Dendritic cell treated with granulocyte-macrophage colony-stimulating factor and Interleukin-4, amounts not matched to agents 40 ng/mL and 50 ng/mL, for 4 days (primary cell): ENCODE results near the gene DNM3.

Source experiments
- H3K27ac Mint-ChIP-seq: one replicate; pipeline ENCODE4 v1.8.0; 2022; ENCODE audit warnings: mild to moderate bottlenecking, mixed read lengths
- H3K27me3 Mint-ChIP-seq: one replicate; pipeline ENCODE4 v1.8.0; 2022; ENCODE audit warnings: mild to moderate bottlenecking, mixed read lengths
- H3K36me3 Mint-ChIP-seq: one replicate; pipeline ENCODE4 v1.8.0; 2022; ENCODE audit warnings: low read depth, mixed read lengths
- H3K4me1 Mint-ChIP-seq: one replicate; pipeline ENCODE4 v1.8.0; 2022; ENCODE audit warnings: low read depth, mixed read lengths
- H3K4me3 Mint-ChIP-seq: one replicate; pipeline ENCODE4 v1.8.0; 2022; ENCODE audit warnings: mild to moderate bottlenecking, moderate library complexity, mixed read lengths
- H3K9me3 Mint-ChIP-seq: one replicate; pipeline ENCODE4 v1.8.0; 2022; ENCODE audit warnings: mixed read lengths
- intact Hi-C: fragments of 100-400 bp; cut with micrococcal nuclease; formaldehyde crosslinking; loops from one replicate; pipeline ENCODE4 v1.15.0; 2022

DNM3 gene

DNA sequence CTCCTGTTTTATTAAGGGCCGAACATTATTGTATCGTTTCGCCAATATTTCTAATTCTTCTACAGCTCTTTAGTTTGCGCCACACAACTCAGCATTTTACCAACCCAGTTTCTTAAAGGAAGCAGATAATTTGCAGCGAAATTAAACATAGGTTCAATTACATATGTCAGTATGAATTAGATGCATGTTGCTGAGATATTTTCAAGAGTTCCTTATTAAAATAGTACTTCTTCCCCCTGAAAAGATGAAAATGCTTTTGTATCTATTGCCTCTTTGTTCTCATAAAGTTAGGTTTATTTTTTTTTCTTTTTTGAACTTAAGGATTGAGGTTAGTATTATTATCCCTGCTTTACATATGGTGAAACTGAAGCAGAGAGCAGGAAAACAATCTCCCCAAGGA lies 395.7 kb downstream of the DNM3 start:
- Mint-ChIP-seq H3K4me3 (no peak overlapping the region), H3K9me3 (peaks cover 1% of the 10 kb centered on the region), H3K27me3 (no peaks in the 10 kb centered on the region), H3K36me3 (no peaks in the 10 kb centered on the region), H3K27ac (no peak overlapping the region), H3K4me1 (no peaks in the 10 kb centered on the region)
- intact Hi-C loops: no loop called here

DNA sequence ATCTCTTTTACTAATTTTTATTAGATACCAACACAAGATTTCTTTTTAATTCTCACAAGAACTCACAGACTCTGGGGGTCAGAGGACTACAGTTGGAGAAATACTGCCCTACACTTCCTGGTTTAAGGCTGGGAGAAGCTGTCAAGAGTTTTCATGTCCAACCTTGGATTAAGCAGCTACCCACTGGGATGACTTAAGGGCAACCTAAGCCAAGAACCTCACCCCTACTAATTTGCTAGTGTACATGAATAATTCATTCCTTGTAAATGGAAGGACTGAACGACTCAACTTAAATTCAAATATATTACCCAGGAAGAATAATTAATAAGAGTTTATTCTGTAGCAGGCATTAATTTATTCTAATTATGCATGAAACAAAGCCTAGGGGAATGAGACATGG lies 396.9 kb downstream of the DNM3 start:
- H3K27ac Mint-ChIP-seq: no peak overlapping the region
- H3K4me1 Mint-ChIP-seq: no peaks in the 10 kb centered on the region
- H3K9me3 Mint-ChIP-seq: no peaks in the 10 kb centered on the region
- no peaks in the 10 kb centered on the region for H3K27me3 Mint-ChIP-seq
- H3K36me3 Mint-ChIP-seq: no peaks in the 10 kb centered on the region
- intact Hi-C loops: no loop called here
- H3K4me3 Mint-ChIP-seq: no peak overlapping the region

- Mint-ChIP-seq H3K27ac (no peak overlapping the region), H3K4me3 (no peak overlapping the region), H3K9me3 (no peaks in the 10 kb centered on the region), H3K27me3 (no peaks in the 10 kb centered on the region), H3K4me1 (no peaks in the 10 kb centered on the region), H3K36me3 (no peaks in the 10 kb centered on the region)
- intact Hi-C loops: no loop called here
These were observed 397.7 kb downstream of the DNM3 start for GRCh38 chr1:172238965-172239364.

DNA sequence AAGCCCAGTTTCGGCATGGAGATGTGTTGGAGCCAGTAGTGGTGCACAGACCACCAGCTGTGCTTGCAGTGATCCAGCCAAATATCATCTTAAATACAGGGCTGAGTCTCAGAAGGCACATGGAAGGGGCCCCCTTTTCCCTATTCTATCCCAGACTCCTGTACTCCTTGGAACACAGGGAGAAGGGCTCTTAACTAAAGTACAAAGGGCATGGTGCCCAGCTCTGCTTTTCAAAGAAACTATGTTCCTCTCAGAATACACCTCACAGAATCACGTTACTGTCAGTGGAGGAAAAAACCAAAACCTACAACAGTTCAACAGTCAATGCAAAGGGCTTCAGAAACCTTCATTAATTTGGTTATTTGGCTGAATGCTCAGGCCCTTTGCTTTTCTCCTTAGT lies 398.6 kb downstream of the DNM3 start:
- Mint-ChIP-seq H3K4me3 (no peak overlapping the region), H3K9me3 (no peaks in the 10 kb centered on the region), H3K27ac (no peak overlapping the region), H3K27me3 (no peaks in the 10 kb centered on the region), H3K4me1 (no peaks in the 10 kb centered on the region), H3K36me3 (no peaks in the 10 kb centered on the region)
- intact Hi-C loops: no loop called here

- no peaks in the 10 kb centered on the region for H3K27me3 Mint-ChIP-seq
- no peak overlapping the region for H3K27ac Mint-ChIP-seq
- no peaks in the 10 kb centered on the region for H3K36me3 Mint-ChIP-seq
- H3K9me3 Mint-ChIP-seq: no peaks in the 10 kb centered on the region
- no peak overlapping the region for H3K4me3 Mint-ChIP-seq
- no peaks in the 10 kb centered on the region for H3K4me1 Mint-ChIP-seq
- intact Hi-C loops: no loop called here
These were observed 400.2 kb downstream of the DNM3 start for GRCh38 chr1:172241540-172241939.

DNA sequence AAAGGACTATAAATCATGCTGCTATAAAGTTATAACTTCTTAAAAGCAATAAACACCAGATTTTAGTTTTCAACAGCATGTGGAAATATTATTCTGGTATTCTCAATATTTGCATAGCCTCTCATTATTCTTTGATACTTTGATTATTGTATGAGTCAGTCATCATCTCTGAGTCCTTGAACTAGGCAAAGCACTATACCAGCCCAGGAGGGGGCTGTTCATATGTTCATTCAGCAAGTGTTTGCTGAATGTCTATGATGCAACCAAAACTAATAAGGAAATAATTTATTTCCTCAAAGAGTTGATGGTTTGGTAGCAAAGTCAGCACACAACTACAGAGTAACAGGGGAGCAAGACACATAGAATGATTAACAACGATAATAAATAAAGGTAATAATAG lies 403.6 kb downstream of the DNM3 start:
- Mint-ChIP-seq H3K4me3 (no peak overlapping the region), H3K27me3 (no peaks in the 10 kb centered on the region), H3K9me3 (no peaks in the 10 kb centered on the region), H3K36me3 (no peaks in the 10 kb centered on the region), H3K27ac (no peak overlapping the region), H3K4me1 (no peaks in the 10 kb centered on the region)
- intact Hi-C loops: no loop called here

GRCh38 chr1:172245788-172246187 lies 404.5 kb downstream of the DNM3 start:
- Mint-ChIP-seq H3K36me3 (no peaks in the 10 kb centered on the region), H3K4me3 (no peak overlapping the region), H3K9me3 (no peaks in the 10 kb centered on the region), H3K27me3 (no peaks in the 10 kb centered on the region), H3K27ac (no peak overlapping the region), H3K4me1 (no peaks in the 10 kb centered on the region)
- intact Hi-C loops: no loop called here

GRCh38 chr1:172246521-172247390 lies 405.5 kb downstream of the DNM3 start:
- intact Hi-C loops: no loop called here
- H3K4me1 Mint-ChIP-seq: no peaks in the 10 kb centered on the region
- no peaks in the 10 kb centered on the region for H3K9me3 Mint-ChIP-seq
- no peaks in the 10 kb centered on the region for H3K27me3 Mint-ChIP-seq
- H3K36me3 Mint-ChIP-seq: no peaks in the 10 kb centered on the region
- H3K4me3 Mint-ChIP-seq: no peak overlapping the region
- no peak overlapping the region for H3K27ac Mint-ChIP-seq

DNA sequence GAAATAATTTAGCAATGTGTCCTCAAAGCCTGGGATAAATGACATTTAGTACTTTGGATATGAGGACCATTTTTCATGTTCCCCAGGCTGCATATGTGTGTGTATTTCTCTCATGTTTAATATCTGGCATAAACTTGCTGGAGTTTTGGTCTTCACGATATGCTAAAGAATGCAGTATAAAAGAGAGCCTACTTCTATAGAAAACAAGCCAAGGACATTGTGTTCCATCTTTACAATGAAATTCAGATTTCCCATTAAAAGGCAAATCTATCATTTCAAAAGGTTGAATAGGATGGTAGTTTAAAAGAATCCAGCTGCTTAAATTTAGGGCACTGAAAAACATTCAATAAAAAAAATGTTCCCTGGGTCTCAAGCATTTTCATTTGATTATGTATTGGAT lies 410.2 kb downstream of the DNM3 start:
- H3K9me3 Mint-ChIP-seq: no peaks in the 10 kb centered on the region
- intact Hi-C loops: no loop called here
- H3K4me3 Mint-ChIP-seq: no peak overlapping the region
- peaks cover 9% of the 10 kb centered on the region for H3K4me1 Mint-ChIP-seq
- H3K27ac Mint-ChIP-seq: no peak overlapping the region
- no peaks in the 10 kb centered on the region for H3K27me3 Mint-ChIP-seq
- no peaks in the 10 kb centered on the region for H3K36me3 Mint-ChIP-seq

GRCh38 chr1:172252321-172252720 lies 411.0 kb downstream of the DNM3 start:
- H3K27ac Mint-ChIP-seq: no peak overlapping the region
- no peaks in the 10 kb centered on the region for H3K9me3 Mint-ChIP-seq
- H3K27me3 Mint-ChIP-seq: no peaks in the 10 kb centered on the region
- intact Hi-C loops: no loop called here
- H3K4me1 Mint-ChIP-seq: peaks cover 9% of the 10 kb centered on the region
- no peak overlapping the region for H3K4me3 Mint-ChIP-seq
- no peaks in the 10 kb centered on the region for H3K36me3 Mint-ChIP-seq

DNA sequence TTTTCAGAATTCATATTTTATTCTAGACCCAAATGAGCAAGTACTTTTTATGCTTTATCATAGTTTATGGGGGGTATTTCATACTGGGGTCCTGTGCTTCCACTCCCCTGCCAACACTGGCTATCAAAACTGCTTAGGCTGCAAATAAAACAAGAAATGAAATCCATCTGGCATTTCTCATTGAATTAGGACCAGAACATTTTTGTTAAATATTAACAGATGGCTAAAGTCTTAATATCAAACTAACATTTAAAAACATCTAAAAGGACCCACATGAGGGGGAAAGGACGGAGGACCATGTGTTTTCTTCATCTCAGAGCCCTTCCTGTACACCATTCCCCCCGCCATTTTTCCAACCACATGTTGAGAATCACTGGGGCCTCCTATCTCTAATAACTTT lies 411.7 kb downstream of the DNM3 start:
- Mint-ChIP-seq H3K4me1 (peaks cover 9% of the 10 kb centered on the region), H3K9me3 (no peaks in the 10 kb centered on the region), H3K36me3 (no peaks in the 10 kb centered on the region), H3K27me3 (no peaks in the 10 kb centered on the region), H3K27ac (no peak overlapping the region), H3K4me3 (no peak overlapping the region)
- intact Hi-C loops: no loop called here

DNA sequence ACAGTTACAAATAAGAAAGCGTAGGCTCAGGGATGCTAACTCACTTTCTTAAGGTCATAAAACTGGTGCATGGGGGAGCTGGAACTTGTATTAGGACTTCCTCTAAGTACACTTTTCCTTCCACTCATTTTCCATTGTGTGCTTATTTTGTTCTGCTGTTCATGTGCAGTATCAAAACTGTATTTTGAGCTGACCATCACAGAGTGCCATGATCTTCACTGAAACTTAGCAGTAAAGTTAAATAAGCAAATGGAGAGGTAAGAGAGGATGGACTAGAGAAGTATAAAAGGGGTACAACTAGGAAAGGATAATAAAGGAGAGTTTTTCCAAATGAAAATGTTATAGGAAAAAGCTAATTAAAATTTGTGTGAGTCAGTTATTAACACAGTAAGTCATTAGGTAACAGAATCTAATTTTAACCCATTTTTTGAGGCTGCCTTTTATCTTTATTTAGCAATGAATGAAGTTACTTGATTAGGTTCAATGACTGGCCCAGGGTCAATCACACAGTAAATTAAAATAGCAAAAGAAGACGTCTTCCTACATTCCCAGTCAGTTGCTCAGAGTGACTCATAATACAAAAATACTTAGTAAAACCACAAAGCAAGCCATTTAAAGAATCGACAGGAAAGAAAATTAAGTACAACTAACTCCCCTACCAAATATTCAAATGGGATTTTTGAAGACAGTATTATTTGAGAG lies 413.4 kb downstream of the DNM3 start:
- Mint-ChIP-seq H3K4me3 (no peak overlapping the region), H3K36me3 (no peaks in the 10 kb centered on the region), H3K27me3 (no peaks in the 10 kb centered on the region), H3K9me3 (peaks cover 5% of the 10 kb centered on the region), H3K27ac (no peak overlapping the region), H3K4me1 (peaks cover 9% of the 10 kb centered on the region)
- intact Hi-C loops: no loop called here

GRCh38 chr1:172255223-172255560 lies 413.9 kb downstream of the DNM3 start:
- no peaks in the 10 kb centered on the region for H3K27me3 Mint-ChIP-seq
- peaks cover 9% of the 10 kb centered on the region for H3K4me1 Mint-ChIP-seq
- H3K4me3 Mint-ChIP-seq: no peak overlapping the region
- intact Hi-C loops: no loop called here
- no peak overlapping the region for H3K27ac Mint-ChIP-seq
- no peaks in the 10 kb centered on the region for H3K36me3 Mint-ChIP-seq
- H3K9me3 Mint-ChIP-seq: peaks cover 10% of the 10 kb centered on the region

DNA sequence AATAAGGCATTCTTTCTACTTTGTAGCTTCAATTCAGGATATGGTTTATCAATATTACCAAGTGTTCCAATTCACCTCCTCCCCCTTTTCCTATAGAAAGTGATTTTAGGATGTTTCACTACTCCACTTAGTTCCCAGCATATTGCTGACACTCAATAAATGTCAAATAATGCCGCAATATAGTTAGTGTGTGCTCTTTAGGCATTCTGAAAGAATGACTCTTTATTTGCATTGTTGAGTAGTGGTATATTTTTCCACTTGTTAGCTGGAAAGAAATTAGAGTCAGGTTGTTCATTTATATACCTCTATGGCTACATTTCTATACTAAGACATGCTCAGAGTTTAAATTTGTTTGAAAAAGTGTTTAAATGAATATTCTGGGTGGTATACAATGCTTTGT lies 424.6 kb downstream of the DNM3 start:
- H3K4me3 Mint-ChIP-seq: no peak overlapping the region
- no peaks in the 10 kb centered on the region for H3K36me3 Mint-ChIP-seq
- no peak overlapping the region for H3K27ac Mint-ChIP-seq
- H3K27me3 Mint-ChIP-seq: no peaks in the 10 kb centered on the region
- no peaks in the 10 kb centered on the region for H3K4me1 Mint-ChIP-seq
- intact Hi-C loops: no loop called here
- peaks cover 21% of the 10 kb centered on the region for H3K9me3 Mint-ChIP-seq
